ENCODE data around the gene EXOC3L1.

DNA sequence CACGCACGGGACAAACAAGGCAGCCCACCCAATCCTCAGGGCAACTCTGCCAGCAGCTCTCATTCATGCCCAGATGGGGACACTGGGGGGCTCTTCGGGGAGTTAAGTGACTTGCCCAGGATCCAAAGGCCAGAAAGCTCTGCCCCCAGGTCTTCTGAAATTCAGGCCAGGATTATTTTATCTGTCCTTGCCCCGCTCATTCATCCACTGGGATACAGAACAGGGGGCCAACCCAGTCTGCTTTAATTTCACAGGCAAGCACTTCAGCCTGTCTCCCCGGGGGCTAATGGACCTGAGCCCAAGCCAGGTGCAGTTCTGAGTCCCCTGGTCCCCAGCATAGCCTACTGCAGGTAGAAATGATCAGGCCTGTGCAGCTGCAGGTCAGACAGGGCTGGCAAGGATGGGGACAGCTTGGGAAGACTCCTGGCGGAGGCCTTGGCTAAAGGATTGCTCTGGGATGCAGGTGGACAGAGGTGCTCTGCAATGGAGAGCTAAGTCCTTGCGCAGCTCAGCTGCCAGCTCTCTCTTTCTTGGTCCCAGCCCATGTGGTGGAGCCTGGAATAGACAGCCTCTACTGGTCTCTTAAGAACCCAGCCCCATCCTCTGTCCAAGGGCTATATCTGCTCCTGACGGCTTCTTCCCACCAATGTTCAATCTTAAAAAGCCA, 38.4 kb downstream of the EXOC3L1 start:
- TF ChIP-seq CTCF (IDR thresholded peaks at IDR 0.05): no peak
- no peak for TF ChIP-seq POLR2AphosphoS5 (IDR thresholded peaks at IDR 0.05)
- no peak for TF ChIP-seq POLR2A (IDR thresholded peaks at IDR 0.05)
